ENCODE measurements around the gene BEST3.

Gene BEST3

GRCh38 chr12:69660164-69660863, 38.8 kb downstream of the BEST3 start:
- Histone ChIP-seq H3K9me3 (ENCODE audit: insufficient read depth, low read depth, low read length) (no peaks in the 10 kb centered on the region), H3K36me3 (ENCODE audit: insufficient read depth, low read depth, low read length) (no peaks in the 10 kb centered on the region), H3K4me3 (ENCODE audit: low read length) (no peak overlapping the region), H3K9ac (ENCODE audit: low read depth, low read length) (no peak overlapping the region), H3K27me3 (ENCODE audit: insufficient read depth, low read length) (no peaks in the 10 kb centered on the region), H3K27ac (ENCODE audit: low read length) (no peak overlapping the region), H3K4me1 (ENCODE audit: insufficient read depth, low read length) (no peaks in the 10 kb centered on the region)

GRCh38 chr12:69658203-69658602, 40.9 kb downstream of the BEST3 start:
- Histone ChIP-seq H3K27me3 (ENCODE audit: insufficient read depth, low read length) (no peaks in the 10 kb centered on the region), H3K4me3 (ENCODE audit: low read length) (no peak overlapping the region), H3K9me3 (ENCODE audit: insufficient read depth, low read depth, low read length) (no peaks in the 10 kb centered on the region), H3K27ac (ENCODE audit: low read length) (no peak overlapping the region), H3K36me3 (ENCODE audit: insufficient read depth, low read depth, low read length) (no peaks in the 10 kb centered on the region), H3K9ac (ENCODE audit: low read depth, low read length) (no peak overlapping the region), H3K4me1 (ENCODE audit: insufficient read depth, low read length) (no peaks in the 10 kb centered on the region)

GRCh38 chr12:69657376-69658137, 41.5 kb downstream of the BEST3 start:
- H3K27me3 ChIP-seq (ENCODE audit: insufficient read depth, low read length) = no peaks in the 10 kb centered on the region
- H3K27ac ChIP-seq (ENCODE audit: low read length) = no peak overlapping the region
- no peaks in the 10 kb centered on the region for H3K36me3 ChIP-seq (ENCODE audit: insufficient read depth, low read depth, low read length)
- H3K4me1 ChIP-seq (ENCODE audit: insufficient read depth, low read length) = no peaks in the 10 kb centered on the region
- H3K9ac ChIP-seq (ENCODE audit: low read depth, low read length) = no peak overlapping the region
- no peak overlapping the region for H3K4me3 ChIP-seq (ENCODE audit: low read length)
- H3K9me3 ChIP-seq (ENCODE audit: insufficient read depth, low read depth, low read length) = no peaks in the 10 kb centered on the region

- Histone ChIP-seq H3K36me3 (ENCODE audit: insufficient read depth, low read depth, low read length) (no peaks in the 10 kb centered on the region), H3K27me3 (ENCODE audit: insufficient read depth, low read length) (no peaks in the 10 kb centered on the region), H3K4me3 (ENCODE audit: low read length) (no peak overlapping the region), H3K4me1 (ENCODE audit: insufficient read depth, low read length) (no peaks in the 10 kb centered on the region), H3K27ac (ENCODE audit: low read length) (no peak overlapping the region), H3K9me3 (ENCODE audit: insufficient read depth, low read depth, low read length) (no peaks in the 10 kb centered on the region), H3K9ac (ENCODE audit: low read depth, low read length) (no peak overlapping the region)
These were observed 43.3 kb downstream of the BEST3 start for GRCh38 chr12:69655616-69656340.

GRCh38 chr12:69653703-69654102, 45.4 kb downstream of the BEST3 start:
- Histone ChIP-seq H3K27ac (ENCODE audit: low read length) (no peak overlapping the region), H3K9me3 (ENCODE audit: insufficient read depth, low read depth, low read length) (no peaks in the 10 kb centered on the region), H3K4me3 (ENCODE audit: low read length) (no peak overlapping the region), H3K4me1 (ENCODE audit: insufficient read depth, low read length) (no peaks in the 10 kb centered on the region), H3K27me3 (ENCODE audit: insufficient read depth, low read length) (no peaks in the 10 kb centered on the region), H3K9ac (ENCODE audit: low read depth, low read length) (no peak overlapping the region), H3K36me3 (ENCODE audit: insufficient read depth, low read depth, low read length) (no peaks in the 10 kb centered on the region)

GRCh38 chr12:69651922-69652321, 47.2 kb downstream of the BEST3 start:
- H3K9me3 ChIP-seq (ENCODE audit: insufficient read depth, low read depth, low read length) = no peaks in the 10 kb centered on the region
- no peak overlapping the region for H3K4me3 ChIP-seq (ENCODE audit: low read length)
- H3K4me1 ChIP-seq (ENCODE audit: insufficient read depth, low read length) = no peaks in the 10 kb centered on the region; the same call in 1 of the 2 replicates
- no peaks in the 10 kb centered on the region for H3K36me3 ChIP-seq (ENCODE audit: insufficient read depth, low read depth, low read length)
- H3K27ac ChIP-seq (ENCODE audit: low read length) = no peak overlapping the region
- H3K27me3 ChIP-seq (ENCODE audit: insufficient read depth, low read length) = no peaks in the 10 kb centered on the region
- no peak overlapping the region for H3K9ac ChIP-seq (ENCODE audit: low read depth, low read length)

GRCh38 chr12:69649529-69649928, 49.6 kb downstream of the BEST3 start:
- Histone ChIP-seq H3K4me1 (ENCODE audit: insufficient read depth, low read length) (no peaks in the 10 kb centered on the region; the same call in 1 of the 2 replicates), H3K36me3 (ENCODE audit: insufficient read depth, low read depth, low read length) (no peaks in the 10 kb centered on the region), H3K27ac (ENCODE audit: low read length) (no peak overlapping the region), H3K9me3 (ENCODE audit: insufficient read depth, low read depth, low read length) (no peaks in the 10 kb centered on the region), H3K9ac (ENCODE audit: low read depth, low read length) (no peak overlapping the region), H3K27me3 (ENCODE audit: insufficient read depth, low read length) (no peaks in the 10 kb centered on the region), H3K4me3 (ENCODE audit: low read length) (no peak overlapping the region)

- no peaks in the 10 kb centered on the region for H3K27me3 ChIP-seq (ENCODE audit: insufficient read depth, low read length)
- H3K9me3 ChIP-seq (ENCODE audit: insufficient read depth, low read depth, low read length) = no peaks in the 10 kb centered on the region
- H3K27ac ChIP-seq (ENCODE audit: low read length) = no peak overlapping the region
- H3K4me1 ChIP-seq (ENCODE audit: insufficient read depth, low read length) = no peaks in the 10 kb centered on the region; the same call in 1 of the 2 replicates
- no peaks in the 10 kb centered on the region for H3K36me3 ChIP-seq (ENCODE audit: insufficient read depth, low read depth, low read length)
- no peak overlapping the region for H3K9ac ChIP-seq (ENCODE audit: low read depth, low read length)
- H3K4me3 ChIP-seq (ENCODE audit: low read length) = no peak overlapping the region
These were observed 50.6 kb downstream of the BEST3 start for GRCh38 chr12:69648476-69648875.

GRCh38 chr12:69647178-69647577, 51.9 kb downstream of the BEST3 start:
- H3K9ac ChIP-seq (ENCODE audit: low read depth, low read length) = no peak overlapping the region
- H3K4me3 ChIP-seq (ENCODE audit: low read length) = no peak overlapping the region
- H3K9me3 ChIP-seq (ENCODE audit: insufficient read depth, low read depth, low read length) = no peaks in the 10 kb centered on the region
- H3K27me3 ChIP-seq (ENCODE audit: insufficient read depth, low read length) = no peaks in the 10 kb centered on the region
- no peak overlapping the region for H3K27ac ChIP-seq (ENCODE audit: low read length)
- H3K4me1 ChIP-seq (ENCODE audit: insufficient read depth, low read length) = no peaks in the 10 kb centered on the region; the same call in 1 of the 2 replicates
- no peaks in the 10 kb centered on the region for H3K36me3 ChIP-seq (ENCODE audit: insufficient read depth, low read depth, low read length)

- no peaks in the 10 kb centered on the region for H3K9me3 ChIP-seq (ENCODE audit: insufficient read depth, low read depth, low read length)
- no peak overlapping the region for H3K9ac ChIP-seq (ENCODE audit: low read depth, low read length)
- H3K36me3 ChIP-seq (ENCODE audit: insufficient read depth, low read depth, low read length) = no peaks in the 10 kb centered on the region
- no peak overlapping the region for H3K4me3 ChIP-seq (ENCODE audit: low read length)
- no peaks in the 10 kb centered on the region for H3K27me3 ChIP-seq (ENCODE audit: insufficient read depth, low read length)
- H3K27ac ChIP-seq (ENCODE audit: low read length) = no peak overlapping the region
- no peaks in the 10 kb centered on the region; the same call in 1 of the 2 replicates for H3K4me1 ChIP-seq (ENCODE audit: insufficient read depth, low read length)
These were observed 54.1 kb downstream of the BEST3 start for GRCh38 chr12:69645031-69645430.

GRCh38 chr12:69644511-69644910, 54.6 kb downstream of the BEST3 start:
- no peak overlapping the region for H3K9ac ChIP-seq (ENCODE audit: low read depth, low read length)
- H3K27ac ChIP-seq (ENCODE audit: low read length) = no peak overlapping the region
- H3K4me1 ChIP-seq (ENCODE audit: insufficient read depth, low read length) = no peaks in the 10 kb centered on the region; the same call in 1 of the 2 replicates
- H3K27me3 ChIP-seq (ENCODE audit: insufficient read depth, low read length) = no peaks in the 10 kb centered on the region
- H3K9me3 ChIP-seq (ENCODE audit: insufficient read depth, low read depth, low read length) = no peaks in the 10 kb centered on the region
- H3K36me3 ChIP-seq (ENCODE audit: insufficient read depth, low read depth, low read length) = no peaks in the 10 kb centered on the region
- H3K4me3 ChIP-seq (ENCODE audit: low read length) = no peak overlapping the region

All from iPS-20b (cell line).